HG03159 (cell line): ENCODE data around the gene GARIN1A.
"Not testable (repeated sequence)": the region's sequence is repeated elsewhere in the genome, so short reads cannot be mapped to it uniquely, and the experiment has no call there.

Source experiments
- ATAC-seq: cut with Tn5 transposase; IDR thresholded peaks from one replicate; pipeline ENCODE4 v1.9.1; 2021; ENCODE audit warnings: mild to moderate bottlenecking, moderate library complexity; ENCODE audit not compliant: unreplicated experiment

The GARIN1A gene

GRCh38 chr7:128671992-128672391 lies at the start of gene GARIN1A:
TSS of gene GARIN1A (plus strand) at chr7:128672292. CDS start at chr7:128672398, 106 bp downstream.
- no peak for ATAC-seq

- ATAC-seq = not testable (repeated sequence)
Observed at GRCh38 chr7:128627124-128627523, 45.0 kb upstream of the GARIN1A start.

- ATAC-seq = not testable (repeated sequence)
Observed at GRCh38 chr7:128633915-128634314, 38.2 kb upstream of the GARIN1A start.

GRCh38 chr7:128645206-128645605 lies 26.9 kb upstream of the GARIN1A start:
- ATAC-seq = not testable (repeated sequence)

GRCh38 chr7:128645844-128646243 lies 26.2 kb upstream of the GARIN1A start:
- ATAC-seq = not testable (repeated sequence)

- ATAC-seq = not testable (repeated sequence)
Observed at GRCh38 chr7:128646877-128647276, 25.2 kb upstream of the GARIN1A start.

GRCh38 chr7:128651096-128651495 lies 21.0 kb upstream of the GARIN1A start:
- not testable (repeated sequence) for ATAC-seq

- not testable (repeated sequence) for ATAC-seq
Observed at GRCh38 chr7:128652606-128653005, 19.5 kb upstream of the GARIN1A start.

GRCh38 chr7:128653197-128653596 lies 18.9 kb upstream of the GARIN1A start:
- not testable (repeated sequence) for ATAC-seq

GRCh38 chr7:128654080-128654479 lies 18.0 kb upstream of the GARIN1A start:
- not testable (repeated sequence) for ATAC-seq

- ATAC-seq = not testable (repeated sequence)
Observed at GRCh38 chr7:128654501-128654900, 17.6 kb upstream of the GARIN1A start.

- ATAC-seq = not testable (repeated sequence)
Observed at GRCh38 chr7:128658428-128658827, 13.7 kb upstream of the GARIN1A start.

GRCh38 chr7:128660596-128660995 lies 11.5 kb upstream of the GARIN1A start:
- no peak for ATAC-seq

GRCh38 chr7:128661446-128661845 lies 10.6 kb upstream of the GARIN1A start:
- no peak for ATAC-seq

- no peak for ATAC-seq
Observed at GRCh38 chr7:128662091-128662490, 10.0 kb upstream of the GARIN1A start.

- ATAC-seq = not testable (repeated sequence)
Observed at GRCh38 chr7:128663223-128663622, 8.9 kb upstream of the GARIN1A start.

- ATAC-seq = no peak
Observed at GRCh38 chr7:128665057-128665456, 7.0 kb upstream of the GARIN1A start.

- ATAC-seq = no peak
Observed at GRCh38 chr7:128666200-128666599, 5.9 kb upstream of the GARIN1A start.

- ATAC-seq = no peak
Observed at GRCh38 chr7:128672927-128673517, 930 bp downstream of the GARIN1A start.

GRCh38 chr7:128673571-128673970 lies 1.5 kb downstream of the GARIN1A start:
- ATAC-seq = no peak

- no peak for ATAC-seq
Observed at GRCh38 chr7:128676665-128677064, 4.6 kb downstream of the GARIN1A start.

- ATAC-seq = no peak
Observed at GRCh38 chr7:128679920-128680319, 7.8 kb downstream of the GARIN1A start.
